COLO668 (cell line): ENCODE measurements around the gene PTPRK.
"Not testable (repeated sequence)": the region's sequence is repeated elsewhere in the genome, so short reads cannot be mapped to it uniquely, and the experiment has no call there.

ENCODE experiments used
- DNase-seq: peaks from one replicate; lab custom pipeline; 2025; ENCODE audit not compliant: unreplicated experiment; lab: John Stamatoyannopoulos, UW

PTPRK gene

DNA sequence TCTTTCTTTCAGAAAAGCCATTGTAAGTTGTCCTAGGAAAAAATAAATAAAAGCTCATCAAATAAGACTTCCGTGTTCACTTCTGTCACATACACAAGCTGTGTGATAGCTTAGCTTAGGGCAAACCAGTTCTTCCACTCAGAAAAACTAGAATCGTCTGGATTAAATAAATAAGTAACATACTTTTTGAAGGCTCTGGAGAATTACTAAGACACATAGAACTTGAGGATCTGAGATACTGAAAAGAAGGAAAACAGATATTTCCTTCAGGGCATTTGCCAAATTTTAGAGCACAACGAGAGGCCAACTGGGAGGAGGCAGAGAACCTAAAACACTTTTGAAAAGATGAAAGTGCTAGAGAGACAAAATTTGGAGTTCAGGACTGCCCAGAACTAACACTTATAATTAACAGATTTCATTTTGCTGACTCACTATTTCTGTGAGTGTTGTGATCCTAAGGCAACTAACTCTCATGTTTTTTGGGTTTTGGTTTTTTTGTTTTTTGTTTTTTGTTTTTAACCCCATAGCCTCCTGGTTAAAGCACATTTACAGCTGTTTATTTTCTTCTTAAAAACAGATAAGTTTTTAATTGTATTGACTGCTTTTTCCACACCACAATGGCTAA is 580.8 kb downstream of the PTPRK start:
- no peak for DNase-seq

DNA sequence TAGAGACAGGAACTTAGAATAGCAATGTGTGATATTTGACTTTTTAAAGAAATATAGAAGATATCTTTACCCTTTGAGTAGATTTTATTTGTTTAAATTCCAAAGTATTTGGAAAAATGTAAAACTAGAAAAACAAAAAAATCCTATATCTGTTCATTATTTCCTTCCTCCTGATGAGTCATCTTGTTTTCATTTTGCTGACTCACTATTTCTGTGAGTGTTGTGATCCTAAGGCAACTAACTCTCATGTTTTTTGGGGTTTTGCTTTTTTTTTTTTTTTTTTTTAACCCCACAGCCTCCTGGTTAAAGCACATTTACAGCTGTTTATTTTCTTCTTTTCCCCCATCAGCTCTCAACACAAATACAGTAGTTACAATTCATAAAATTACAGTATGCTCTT is 581.7 kb downstream of the PTPRK start:
- DNase-seq = no peak

DNA sequence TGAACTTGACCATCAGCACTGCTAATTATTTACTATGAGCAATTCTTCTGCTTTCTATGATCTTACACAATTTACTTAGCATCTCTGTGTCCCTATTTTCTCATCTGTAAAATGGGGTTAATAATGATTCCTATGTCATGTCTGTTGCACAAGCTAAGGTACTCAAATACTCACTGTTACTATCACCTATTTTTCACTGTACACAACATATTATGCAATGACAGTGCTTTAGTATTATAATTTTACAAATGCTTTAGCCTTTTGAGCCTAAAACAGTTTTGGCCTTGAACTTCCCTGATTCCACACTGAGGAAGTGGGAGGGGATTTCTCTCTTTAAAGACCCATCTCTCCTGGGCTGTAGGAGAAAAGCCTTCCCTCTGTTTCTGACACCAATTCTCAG is 582.7 kb downstream of the PTPRK start:
- DNase-seq = no peak

DNA sequence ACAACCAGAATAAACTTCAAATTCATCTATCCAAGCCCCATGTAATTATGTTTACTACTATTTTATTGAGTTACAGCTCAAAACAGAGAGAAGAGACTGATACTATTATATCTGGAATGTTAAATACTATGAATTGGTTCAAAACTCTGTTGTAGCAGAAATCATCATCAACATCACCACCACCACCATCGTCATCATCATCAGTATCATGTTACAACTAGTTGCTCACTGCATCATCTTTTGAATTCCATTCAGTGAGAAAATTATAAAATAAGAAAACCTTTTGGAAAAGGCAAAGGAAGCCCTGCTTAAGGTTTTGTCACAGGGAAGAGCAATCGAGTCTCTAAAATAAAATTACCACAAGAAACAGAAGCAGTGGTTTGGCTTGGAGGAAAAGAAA is 583.3 kb downstream of the PTPRK start:
- no peak for DNase-seq

DNA sequence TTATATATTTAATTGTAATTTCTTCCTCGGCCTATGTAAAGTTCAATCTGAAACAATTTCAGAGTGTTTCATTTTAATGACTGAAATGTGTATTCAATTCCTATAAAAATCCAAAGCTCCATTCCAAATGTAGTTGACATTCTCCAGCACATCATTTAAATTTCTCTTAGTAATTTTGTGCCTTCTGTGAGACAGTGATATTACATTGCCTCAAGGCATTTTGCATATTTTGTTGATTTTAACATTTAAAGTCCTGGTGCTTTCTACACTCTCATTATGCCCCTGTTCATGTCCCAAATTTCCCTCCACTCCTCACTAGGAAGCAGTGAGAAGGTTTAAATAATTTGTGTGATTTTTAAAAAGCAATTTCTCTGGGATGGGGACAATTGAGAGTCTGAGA is 585.4 kb downstream of the PTPRK start:
- no peak for DNase-seq

DNA sequence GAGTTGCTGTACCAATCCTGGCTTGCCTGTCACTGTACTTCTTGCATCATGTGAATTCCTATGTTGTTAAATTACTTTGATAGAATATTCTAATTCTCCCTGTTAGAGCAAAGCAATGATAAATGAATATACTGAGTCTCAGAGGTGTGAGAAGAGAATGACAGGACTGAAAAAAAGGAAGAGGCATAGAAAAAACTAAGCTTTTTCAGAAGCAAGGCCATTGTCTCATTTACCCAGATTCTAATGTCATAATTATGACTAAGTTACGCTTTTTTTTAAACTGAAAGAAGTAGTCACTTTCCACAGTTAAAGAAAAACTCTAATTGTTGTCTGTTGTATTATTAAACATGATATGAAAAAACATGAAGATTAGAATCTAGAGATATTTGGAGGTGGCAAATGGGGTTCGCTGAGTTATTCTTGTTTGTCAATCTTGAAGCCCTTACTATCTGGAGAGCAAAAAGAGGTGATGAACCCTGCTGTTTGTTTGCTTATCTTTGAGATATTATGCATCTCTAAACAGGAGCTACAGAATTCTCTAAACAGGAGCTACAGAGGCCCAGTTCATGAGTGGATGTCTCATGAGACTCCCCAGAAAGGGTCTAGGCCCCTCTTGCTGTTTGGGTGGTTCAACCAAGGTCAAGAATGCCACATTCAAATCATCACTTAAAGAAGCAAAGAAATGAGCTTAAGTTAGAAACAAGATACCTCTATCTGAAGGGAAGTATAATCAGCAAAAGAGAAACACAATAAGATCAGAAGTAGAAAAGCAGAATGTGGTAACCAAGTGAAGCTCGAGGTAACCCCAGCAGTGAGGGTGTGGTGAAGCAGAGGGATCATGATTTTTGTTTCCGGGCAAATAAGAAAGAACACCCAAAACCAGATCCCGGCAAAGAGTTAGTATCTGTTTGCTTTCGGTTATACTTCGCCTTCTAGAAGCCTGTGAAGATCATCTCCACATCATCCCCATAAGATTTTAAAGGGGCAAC is 586.3 kb downstream of the PTPRK start:
- no peak for DNase-seq

DNA sequence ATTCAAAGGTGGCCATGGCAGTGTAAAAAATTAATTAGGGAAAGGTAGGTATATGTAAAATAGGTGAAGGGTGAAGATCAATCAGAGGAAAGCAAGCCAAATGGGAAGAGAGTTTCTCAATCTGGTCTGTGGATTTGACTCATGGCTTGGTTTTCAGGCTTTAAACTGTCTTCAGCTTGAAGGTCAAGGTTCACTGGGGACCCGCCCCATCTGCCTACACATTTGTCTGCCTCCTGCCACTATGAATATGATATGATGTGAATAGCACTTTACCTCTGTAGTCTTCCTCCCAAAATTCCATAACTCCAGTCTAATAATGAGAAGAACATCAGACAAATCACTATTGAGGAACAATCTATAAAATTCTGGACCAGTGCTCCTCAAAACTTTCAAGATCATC is 587.3 kb downstream of the PTPRK start:
- DNase-seq = no peak

DNA sequence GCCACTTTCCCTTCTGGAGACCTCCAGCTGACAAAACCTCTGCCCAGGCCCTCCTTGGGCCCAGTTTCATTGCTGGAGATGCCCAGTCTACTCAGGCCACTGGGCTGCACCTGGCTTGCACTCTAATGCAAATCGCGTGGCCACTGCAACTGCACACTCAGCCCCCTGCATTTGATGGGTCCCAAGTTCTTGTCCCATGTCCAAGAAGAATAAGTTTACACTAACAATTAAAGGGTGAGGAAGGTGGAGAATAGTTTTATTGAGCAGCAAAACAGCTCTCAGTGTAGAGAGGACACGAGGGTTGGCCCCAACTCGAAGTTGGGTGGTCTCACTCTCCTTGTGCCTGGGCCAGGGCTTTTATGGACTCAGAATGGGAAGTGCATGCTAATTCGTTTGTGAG is 587.7 kb downstream of the PTPRK start:
- DNase-seq = no peak

DNA sequence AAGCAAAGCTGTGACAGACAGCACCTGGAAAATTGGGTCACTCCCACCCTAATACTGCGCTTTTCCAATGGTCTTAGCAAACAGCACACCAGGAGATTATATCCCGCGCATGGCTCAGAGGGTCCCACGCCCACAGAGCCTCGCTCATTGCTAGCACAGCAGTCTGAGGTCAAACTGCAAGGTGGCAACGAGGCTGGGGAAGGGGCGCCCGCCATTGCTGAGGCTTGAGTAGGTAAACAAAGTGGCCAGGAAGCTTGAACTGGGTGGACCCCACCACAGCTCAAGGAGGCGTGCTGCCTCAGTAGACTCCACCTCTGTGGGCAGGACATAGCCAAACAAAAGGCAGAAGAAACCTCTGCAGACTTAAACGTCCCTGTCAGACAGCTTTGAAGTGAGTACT is 594.0 kb downstream of the PTPRK start:
- DNase-seq = not testable (repeated sequence)

DNA sequence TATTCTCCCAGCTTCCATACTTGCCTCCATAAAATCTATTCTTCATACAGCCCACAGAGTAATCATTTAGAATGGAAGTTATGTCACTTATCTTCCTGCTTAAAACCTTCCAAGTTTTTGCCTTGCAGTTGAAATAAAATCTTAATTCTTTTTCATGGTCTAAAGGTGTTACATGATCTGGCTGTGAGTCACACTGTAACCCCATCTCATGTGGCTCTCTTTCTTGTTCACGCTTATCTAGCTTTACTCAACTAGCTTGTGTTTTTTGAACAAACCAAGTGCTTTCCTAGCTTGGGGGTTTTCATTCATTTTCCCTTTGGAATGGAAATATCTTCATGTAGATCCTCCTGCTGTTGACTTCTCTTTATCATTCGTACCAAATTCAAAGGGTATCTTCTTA is 596.0 kb downstream of the PTPRK start:
- DNase-seq = no peak

DNA sequence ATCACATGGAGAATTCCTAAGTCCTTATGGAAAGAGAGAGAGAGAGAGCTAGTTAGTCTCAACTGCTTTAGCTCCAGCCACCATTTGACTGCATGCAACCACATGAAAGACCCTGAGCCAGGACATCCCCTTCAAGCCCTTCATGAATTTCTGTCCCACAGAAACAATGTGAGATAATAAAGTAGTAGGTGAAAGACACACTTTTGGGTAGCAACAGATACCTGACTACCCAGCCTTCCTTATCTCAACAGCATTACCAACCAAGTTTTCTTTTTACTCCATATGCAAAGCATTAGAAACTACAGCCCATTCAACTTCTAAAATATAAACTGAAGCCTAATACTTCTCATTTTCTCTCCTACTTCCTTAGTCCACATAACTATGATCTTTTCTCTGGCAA is 596.4 kb downstream of the PTPRK start:
- no peak for DNase-seq

DNA sequence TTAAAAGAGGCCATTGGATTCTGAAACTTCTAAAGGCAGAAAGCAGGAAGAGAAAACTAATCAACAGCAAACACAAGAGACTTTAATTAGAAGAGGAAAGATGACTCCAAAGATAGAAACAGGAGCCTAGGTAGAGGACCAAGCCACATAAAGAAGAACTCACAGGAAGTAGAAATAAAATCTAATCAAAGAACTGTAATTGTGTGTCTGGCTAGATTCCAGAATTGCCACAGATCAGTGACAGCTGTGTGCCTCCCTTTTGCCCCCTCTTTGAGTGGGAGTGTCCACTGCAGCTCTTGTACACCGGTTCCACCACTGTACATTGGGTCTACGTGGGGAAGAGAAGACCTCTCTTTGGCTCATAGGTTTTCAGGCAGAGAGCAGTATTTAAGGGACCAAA is 597.3 kb downstream of the PTPRK start:
- no peak for DNase-seq

DNA sequence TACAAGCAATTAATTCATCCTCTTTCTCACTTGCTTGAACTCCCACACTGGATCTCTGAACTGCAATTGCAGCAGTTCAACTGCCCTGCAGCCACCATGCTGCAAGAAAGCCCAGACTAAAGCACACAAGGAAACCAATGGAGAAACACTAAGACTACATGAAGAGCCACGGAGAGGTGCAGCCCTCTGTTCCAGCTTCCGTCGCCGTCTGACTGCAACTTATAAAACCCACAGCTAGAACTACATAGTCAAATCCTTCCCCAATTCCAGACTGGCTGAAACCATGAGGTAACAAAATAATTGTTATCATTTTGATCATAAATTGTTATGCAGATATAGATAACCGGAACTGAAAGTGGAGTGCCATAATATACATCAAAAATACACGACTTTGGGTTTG is 598.4 kb downstream of the PTPRK start:
- no peak for DNase-seq

DNA sequence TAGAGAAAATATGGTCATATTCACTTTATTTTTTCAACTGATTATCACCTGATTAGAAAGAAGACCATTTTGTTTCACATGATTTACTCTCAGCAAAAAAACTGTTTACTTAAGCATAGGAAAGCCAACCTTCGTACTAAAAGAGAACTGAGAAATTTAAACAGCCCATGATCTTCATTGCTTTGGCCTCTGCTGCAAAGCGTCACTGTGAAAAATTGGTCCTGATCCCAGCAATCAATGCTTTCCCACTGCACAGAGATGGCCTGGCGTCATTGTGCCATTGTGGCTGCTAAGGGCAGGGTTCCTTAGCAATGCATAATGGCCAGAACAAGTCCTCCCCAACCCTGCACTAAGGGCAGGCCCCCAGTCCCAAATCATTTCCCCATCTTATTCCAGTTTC is 599.6 kb downstream of the PTPRK start:
- no peak for DNase-seq
